ENCODE measurements around the gene SLC6A11.
A peak's percentile ranks its signal among the peaks of the same experiment; 100 is the strongest.

Gene SLC6A11

DNA sequence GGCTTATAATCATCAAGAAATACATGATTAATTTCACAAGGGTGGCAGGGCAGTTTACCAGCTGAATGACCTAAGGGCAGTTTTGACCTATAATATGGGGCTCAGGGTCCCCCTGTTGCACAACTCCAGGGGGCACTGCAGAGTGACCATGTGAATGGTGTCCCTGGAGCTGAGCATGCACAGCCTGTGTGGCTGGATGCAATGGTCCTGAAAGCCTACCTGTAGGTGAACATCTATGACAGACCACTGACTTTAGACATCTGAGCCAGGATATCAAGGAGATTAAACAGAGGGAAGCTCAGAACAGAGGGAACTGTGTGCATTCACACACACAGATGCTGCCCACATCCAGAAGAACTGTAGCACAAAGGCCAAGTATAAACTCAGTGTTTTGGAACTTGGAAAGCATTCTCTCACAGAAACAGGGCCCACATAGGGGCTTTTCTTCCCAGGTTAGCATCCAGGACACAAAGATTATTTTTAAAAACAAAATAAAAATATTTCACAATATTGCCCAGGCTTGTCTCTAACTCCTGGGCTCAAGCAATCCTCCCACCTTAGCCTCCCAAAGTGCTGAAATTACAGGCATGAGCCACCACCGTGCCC lies 7.8 kb upstream of the SLC6A11 start:
- DNase-seq (ENCODE audit: low read depth): no peak
- TF ChIP-seq, protein P1, sequence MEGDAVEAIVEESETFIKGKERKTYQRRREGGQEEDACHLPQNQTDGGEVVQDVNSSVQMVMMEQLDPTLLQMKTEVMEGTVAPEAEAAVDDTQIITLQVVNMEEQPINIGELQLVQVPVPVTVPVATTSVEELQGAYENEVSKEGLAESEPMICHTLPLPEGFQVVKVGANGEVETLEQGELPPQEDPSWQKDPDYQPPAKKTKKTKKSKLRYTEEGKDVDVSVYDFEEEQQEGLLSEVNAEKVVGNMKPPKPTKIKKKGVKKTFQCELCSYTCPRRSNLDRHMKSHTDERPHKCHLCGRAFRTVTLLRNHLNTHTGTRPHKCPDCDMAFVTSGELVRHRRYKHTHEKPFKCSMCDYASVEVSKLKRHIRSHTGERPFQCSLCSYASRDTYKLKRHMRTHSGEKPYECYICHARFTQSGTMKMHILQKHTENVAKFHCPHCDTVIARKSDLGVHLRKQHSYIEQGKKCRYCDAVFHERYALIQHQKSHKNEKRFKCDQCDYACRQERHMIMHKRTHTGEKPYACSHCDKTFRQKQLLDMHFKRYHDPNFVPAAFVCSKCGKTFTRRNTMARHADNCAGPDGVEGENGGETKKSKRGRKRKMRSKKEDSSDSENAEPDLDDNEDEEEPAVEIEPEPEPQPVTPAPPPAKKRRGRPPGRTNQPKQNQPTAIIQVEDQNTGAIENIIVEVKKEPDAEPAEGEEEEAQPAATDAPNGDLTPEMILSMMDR (IDR thresholded peaks at IDR 0.05; ENCODE audit: control insufficient read depth, extremely low read depth, insufficient read depth): no peak
- H3K4me3 ChIP-seq (ENCODE audit: low read depth, low read length): no peak overlapping the region

DNA sequence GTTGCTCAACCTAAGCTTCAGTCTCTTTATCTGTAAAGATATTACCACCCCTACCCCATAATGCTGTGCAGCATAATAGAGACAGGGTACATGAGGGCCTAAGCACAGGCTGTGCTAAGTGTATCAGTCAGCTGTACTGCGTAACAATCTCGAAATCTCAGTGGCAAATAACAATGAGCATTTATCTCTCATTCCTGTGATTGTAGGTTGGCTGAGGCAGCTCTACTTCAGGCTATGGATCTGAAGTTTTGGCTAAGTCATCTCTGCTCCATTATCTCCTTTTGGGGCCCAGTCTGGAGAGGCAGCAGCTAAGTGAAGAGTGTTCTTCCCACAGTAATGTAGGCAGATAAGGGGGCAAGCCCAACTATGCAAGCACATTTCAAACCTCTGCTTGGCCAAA lies 7.1 kb upstream of the SLC6A11 start:
- H3K4me3 ChIP-seq (ENCODE audit: low read depth, low read length): no peak overlapping the region
- no peak for DNase-seq (ENCODE audit: low read depth)
- TF ChIP-seq, protein P1 (IDR thresholded peaks at IDR 0.05; ENCODE audit: control insufficient read depth, extremely low read depth, insufficient read depth): no peak

DNA sequence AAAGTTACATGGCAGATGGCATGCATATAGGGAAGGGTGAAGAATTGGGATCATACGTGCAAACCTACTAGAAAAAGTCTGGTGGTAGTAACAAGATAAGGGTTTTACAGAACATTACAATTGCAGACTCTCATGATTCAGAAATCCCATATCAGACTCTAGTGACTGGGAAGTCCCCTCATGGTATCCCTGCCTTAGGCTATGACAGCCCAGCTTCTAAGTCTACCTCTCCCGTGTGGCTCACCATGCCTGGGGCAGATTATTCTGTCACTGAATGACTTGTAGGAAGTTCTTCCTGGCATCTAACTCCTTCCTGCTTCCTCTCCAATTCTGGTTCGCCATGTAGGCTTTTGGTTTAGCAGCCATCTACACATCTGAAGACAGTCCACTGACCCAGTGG lies 5.7 kb upstream of the SLC6A11 start:
- DNase-seq (ENCODE audit: low read depth): no peak
- no peak overlapping the region for H3K4me3 ChIP-seq (ENCODE audit: low read depth, low read length)
- TF ChIP-seq, protein P1 (IDR thresholded peaks at IDR 0.05; ENCODE audit: control insufficient read depth, extremely low read depth, insufficient read depth): no peak

DNA sequence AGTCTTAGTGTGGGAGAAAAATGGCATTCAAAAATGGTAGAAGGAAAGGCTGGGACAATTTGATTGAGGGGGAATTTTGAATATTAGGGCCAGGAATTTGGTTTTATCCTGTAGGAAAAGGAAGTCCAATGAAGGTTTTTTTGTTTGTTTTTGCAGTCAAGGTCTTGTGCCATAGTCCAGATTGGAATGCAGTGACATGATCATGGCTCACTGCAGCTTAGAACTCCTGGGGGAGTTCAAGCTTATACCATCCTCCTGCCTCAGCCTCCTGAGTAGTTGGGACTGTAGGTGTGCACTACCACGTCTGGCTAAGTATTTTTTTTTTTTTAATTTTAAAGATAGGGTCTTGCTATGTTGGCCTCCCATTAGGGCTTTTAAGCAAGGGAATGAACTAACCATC lies 2.6 kb upstream of the SLC6A11 start:
- no peak for DNase-seq (ENCODE audit: low read depth)
- H3K4me3 ChIP-seq (ENCODE audit: low read depth, low read length): no peak overlapping the region
- TF ChIP-seq, protein P1 (IDR thresholded peaks at IDR 0.05; ENCODE audit: control insufficient read depth, extremely low read depth, insufficient read depth): no peak

DNA sequence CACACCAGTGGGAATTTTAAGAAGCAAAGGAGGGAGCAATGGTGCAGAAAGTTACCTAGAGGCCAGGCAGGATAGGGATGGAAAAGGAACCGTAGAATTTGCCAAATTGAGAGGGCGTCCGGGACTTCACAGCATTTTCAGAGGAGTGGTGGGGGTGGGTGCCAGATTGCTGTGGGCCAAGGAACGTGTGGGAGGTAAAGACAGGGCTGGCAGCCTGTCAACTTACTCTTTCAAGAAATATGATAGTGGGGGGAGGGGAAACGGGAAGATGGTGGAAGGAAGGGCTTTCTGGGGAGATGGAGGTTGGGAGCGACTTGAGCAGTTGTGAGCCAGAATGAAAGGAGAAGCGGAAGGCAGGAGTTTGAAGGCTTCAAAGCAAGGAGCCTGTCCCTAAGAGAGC lies 1.4 kb upstream of the SLC6A11 start:
- TF ChIP-seq, protein P1 (IDR thresholded peaks at IDR 0.05; ENCODE audit: control insufficient read depth, extremely low read depth, insufficient read depth): no peak
- DNase-seq (ENCODE audit: low read depth): no peak
- H3K4me3 ChIP-seq (ENCODE audit: low read depth, low read length): no peak overlapping the region

DNA sequence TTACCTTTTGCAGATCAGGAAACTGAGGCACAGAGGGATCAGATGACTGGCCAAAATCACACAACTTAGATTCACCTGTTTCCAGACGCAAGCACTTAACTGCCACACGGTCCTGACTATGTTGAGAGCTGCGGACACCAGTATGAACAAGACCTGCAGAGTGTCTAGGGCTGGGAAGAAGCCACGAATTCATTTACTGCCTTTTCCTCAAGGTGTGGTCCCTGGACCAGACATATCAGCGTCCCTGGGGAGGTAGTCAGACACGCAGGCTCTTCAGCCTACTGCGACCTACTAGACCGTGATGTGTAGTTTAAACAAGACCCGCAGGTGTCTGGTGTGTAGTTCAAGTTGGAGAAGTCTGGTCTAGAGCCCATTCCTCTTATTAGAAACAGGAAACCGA lies 541 bp upstream of the SLC6A11 start:
- H3K4me3 ChIP-seq (ENCODE audit: low read depth, low read length): peak overlapping the region; percentile 53
- TF ChIP-seq, protein P1 (IDR thresholded peaks at IDR 0.05; ENCODE audit: control insufficient read depth, extremely low read depth, insufficient read depth): no peak
- no peak for DNase-seq (ENCODE audit: low read depth)

DNA sequence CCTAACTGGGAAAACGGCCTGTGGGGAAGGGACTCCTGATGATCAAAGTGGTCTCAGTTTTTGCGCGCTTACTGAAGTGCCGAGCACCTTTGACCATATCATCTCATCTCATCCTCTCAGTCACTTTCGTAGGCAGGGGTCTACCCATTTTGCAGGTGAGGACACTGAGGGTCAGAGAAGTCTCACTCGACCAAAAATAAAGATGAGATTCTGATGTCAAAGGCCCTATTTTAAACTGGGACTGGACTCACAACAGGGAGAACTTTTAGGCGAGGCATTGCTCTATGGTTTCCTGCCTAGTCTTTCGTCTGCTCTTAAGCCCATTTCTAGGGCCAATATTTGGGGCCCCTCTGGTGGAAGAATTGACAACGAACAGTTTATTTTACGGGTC lies 830 bp downstream of the SLC6A11 start:
- TF ChIP-seq, protein P1 (IDR thresholded peaks at IDR 0.05; ENCODE audit: control insufficient read depth, extremely low read depth, insufficient read depth): no peak
- no peak for DNase-seq (ENCODE audit: low read depth)
- peak overlapping the region; percentile 53 for H3K4me3 ChIP-seq (ENCODE audit: low read depth, low read length)
